GM19328 (cell line): ENCODE results near the gene RAG1.
A peak's percentile ranks its signal among the peaks of the same experiment; 100 is the strongest.

Experiments used
- ATAC-seq: cut with Tn5 transposase; IDR thresholded peaks from one replicate; pipeline ENCODE4 v1.9.1; 2021; ENCODE audit warnings: mild to moderate bottlenecking, moderate library complexity; ENCODE audit not compliant: unreplicated experiment

The RAG1 gene

DNA sequence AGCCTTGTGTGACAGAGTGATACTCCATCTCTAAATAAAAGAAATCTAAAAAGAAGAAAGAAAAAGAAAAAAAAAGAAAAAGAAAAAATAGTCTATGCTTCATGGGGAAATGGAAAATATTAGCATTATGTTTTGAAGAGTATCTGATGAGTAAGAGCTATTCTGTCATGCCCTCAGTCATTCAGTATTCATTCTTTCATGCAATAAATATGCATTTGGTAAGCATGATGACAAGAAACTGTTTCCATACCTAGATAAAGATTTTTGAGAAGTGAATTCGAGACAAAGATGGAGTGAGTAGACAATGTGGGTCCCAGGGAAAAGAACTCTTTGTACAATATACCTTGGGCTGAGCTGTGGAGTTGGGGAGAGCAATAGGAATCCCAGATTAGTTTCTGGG, 20.3 kb downstream of the RAG1 start:
- no peak for ATAC-seq

DNA sequence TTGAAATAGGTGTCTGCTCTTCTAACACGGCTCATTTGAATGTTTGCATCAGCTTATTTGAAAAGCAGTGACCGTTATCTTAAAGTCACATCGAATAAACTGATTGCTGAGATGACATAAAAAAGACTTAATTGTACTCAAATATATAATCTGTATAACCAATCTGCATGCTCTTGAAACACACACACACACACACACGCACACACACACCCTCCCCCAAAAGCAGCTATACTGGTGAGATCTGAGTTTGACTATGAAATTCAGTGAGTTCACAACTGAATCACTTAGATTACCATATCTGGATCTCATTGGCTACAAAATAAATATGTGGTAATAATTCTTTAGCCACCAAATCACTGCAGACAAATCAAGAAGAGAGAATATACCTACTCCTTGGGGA, 22.7 kb downstream of the RAG1 start:
- ATAC-seq, result no peak

DNA sequence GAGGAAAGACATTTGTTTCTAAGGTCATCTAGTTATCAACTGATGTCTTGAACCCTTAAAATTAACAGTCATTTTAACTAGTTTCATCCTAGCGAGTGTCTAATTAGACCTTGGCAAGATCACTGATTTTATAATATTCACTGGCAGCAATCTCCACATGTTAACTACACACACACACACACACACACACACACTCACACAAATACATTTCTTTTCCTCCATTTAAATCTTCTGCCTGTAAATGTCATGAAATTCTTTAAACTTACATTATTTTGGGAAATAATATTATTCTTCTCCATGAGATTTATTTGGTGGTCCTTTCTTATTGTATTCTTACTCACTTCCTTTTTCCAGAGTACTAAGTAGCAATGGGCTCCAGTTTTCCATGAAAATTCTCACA, 23.6 kb downstream of the RAG1 start:
- ATAC-seq, result no peak

DNA sequence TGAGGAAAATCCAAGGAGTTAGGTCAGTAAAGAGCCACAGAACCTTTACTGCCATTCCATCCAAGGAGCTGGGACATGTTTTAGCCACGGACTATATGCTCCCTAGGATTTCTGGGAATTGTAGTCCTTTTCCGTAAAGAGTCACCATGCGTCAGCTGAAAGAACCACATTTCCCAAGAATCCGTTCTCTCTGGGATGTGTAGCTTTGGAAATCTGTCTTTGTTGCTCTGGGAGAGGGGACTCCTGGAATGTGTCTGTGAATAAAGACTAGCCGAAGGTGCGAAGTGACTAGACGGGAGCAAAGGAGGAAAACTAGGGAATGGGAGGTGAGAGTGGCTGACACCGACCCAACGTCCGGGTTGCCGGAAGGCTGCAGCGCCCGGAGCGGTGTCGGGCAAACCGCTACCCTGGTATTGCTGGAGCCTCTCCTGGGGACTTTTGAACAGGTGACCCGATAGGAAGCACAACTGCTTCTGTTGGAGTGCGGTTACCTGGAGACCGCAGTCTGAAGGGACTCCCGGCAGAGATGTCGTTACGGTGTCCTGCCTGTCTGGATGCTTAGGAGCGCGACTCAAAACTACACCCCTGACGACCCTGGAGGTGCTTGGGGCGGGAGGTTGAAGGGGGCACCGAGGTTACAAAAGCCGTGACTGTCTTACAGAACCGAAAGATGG, 26.6 kb downstream of the RAG1 start, which contains the start of gene IFTAP:
Gene IFTAP, plus strand, starts transcription at position 187 of the 674 bp plus-strand sequence. CDS start 15,602 bp downstream, outside the sequence.
- no peak for ATAC-seq

DNA sequence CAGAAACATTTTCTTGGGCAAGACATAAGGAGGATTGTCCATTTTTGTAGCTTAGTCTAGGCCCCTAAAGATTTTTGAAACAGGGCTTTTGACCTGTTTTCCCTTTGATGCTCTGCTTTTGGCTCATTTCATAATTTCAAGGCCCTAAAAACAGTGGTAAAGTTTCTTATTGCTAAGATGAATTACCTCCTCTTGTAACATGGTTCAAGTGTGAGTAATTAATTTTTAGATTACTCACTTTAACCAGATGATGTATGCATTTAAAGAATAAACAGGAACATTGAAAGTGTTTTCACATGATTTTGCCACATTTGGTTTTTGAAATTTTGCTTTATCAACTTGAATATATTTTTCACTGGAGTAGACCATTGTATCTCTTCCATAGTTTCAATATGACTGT, 29.1 kb downstream of the RAG1 start:
- no peak for ATAC-seq

DNA sequence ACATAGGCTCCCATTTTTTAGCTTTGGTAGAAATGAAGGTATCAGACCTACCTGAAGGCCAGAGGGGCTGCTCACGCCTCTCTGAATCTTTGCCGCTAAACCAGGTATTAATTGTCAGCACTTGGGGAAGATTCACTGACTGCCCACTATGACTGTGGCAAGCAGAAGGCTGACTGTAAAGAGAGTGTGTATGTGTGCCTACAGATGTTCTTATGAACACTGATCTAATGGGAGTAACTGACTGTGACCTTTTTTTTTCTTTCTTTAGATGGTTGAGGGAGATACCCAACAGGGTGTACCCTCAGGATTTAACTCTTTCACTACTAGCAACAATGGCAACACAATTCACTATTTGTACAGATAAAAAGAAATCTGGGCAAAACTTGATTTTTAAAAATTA, 30.2 kb downstream of the RAG1 start, which contains the start of gene RAG2:
Gene RAG2, minus strand, starts transcription at position 186 of the 400 bp plus-strand sequence. CDS start 4,068 bp downstream, outside the sequence.
- ATAC-seq, result no peak

DNA sequence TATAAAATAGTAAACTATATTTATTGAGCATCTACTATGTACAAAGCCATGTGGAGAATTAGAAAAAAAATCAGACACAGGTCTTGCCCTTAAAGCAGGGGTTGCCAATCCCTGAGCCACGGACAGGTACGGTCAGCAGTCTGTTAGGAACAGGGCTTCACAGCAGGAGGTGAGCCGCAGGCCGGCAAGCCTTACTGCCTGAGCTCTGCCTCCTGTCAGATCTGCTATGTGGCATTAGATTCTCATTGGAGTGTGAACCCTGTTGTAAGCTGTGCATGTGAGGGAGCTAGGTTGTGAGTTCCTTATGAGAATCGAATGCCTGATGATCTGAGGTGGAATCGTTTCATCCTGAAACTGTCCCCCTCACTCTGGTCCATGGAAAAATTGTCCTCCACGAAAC, 32.4 kb downstream of the RAG1 start:
- ATAC-seq, result no peak

DNA sequence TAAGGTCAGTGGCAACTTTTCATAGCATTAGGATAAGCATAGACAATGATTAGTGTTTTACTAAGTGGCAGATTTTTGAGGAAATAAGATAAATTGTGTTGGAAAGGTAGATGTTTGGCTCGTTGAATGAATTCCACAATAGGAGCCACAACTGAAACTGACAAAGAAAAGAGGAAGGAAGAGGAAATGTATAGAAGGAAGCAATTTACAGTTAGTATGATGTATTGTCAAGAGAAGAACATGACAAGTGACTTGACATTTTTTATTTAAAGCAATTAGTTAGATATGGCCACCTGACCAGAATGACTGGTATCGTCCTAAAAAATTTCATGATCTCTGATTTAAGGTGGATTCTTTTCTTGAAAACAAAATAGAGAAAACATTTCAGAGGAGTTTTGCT, 33.3 kb downstream of the RAG1 start:
- ATAC-seq, result no peak

DNA sequence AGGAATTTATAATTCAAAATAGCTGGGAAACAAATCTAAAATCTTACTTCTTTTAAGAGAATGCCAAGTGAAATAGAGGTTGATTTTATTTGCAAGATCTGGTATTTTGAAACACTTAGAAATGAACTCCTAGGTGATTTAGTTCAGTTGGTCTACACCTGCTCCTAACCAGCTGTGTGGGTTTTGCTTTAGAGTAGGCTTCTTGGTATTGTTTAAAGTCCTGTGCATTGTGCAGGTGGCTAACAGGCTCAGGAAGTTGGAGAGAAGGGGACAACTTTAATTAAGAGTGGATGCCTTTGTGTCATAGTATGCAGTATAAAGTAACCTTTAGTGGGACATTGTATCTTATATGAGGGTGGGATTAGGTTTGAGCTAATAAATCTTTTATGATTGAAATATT, 34.3 kb downstream of the RAG1 start:
- ATAC-seq, result no peak

DNA sequence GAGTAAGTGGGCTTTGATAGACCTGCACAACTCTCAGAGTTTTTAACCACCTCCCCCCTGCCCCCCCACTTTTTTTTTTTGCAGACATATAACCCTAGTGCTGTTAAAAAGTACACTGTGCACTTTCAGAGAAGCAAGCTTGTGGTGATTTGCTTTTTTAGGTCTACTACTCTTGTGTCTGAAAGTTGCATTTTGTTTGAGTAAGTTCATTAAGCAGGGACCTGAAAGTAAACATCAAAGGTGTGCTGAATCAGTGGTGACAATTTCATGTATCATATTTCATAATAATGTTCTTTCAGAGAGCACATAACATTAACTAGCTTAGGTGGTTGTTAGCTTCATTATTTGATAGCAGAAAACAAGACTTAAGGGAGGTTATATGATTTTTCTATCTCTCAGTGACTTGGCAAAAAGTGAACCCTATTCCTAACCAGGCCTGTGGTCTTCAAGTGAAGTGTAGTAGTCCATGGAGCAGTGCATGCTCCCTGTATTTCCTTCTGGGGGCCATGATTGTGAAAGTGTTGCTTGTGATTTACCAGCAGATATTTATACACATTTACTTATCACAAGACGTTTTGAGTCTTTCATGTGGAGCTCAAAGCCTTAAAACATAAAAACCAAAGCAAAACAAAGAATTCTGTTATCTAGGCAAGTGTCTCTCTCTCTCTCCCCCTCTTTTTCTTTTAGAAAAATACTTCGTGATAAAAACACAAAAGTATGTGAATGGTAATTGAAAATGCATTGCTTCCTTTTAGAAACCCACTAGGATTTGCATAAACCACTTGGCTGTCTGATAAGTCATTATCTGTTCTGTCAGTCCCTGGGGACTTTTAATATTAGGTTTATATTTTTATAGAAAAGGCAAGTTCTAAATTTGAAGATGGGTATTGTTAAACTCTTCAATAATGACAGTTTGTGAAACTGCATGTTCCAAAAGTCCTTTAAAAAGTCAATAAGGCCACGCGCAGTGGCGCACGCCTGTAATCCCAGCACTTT, 37.7 kb downstream of the RAG1 start:
- peak; percentile 68 for ATAC-seq

DNA sequence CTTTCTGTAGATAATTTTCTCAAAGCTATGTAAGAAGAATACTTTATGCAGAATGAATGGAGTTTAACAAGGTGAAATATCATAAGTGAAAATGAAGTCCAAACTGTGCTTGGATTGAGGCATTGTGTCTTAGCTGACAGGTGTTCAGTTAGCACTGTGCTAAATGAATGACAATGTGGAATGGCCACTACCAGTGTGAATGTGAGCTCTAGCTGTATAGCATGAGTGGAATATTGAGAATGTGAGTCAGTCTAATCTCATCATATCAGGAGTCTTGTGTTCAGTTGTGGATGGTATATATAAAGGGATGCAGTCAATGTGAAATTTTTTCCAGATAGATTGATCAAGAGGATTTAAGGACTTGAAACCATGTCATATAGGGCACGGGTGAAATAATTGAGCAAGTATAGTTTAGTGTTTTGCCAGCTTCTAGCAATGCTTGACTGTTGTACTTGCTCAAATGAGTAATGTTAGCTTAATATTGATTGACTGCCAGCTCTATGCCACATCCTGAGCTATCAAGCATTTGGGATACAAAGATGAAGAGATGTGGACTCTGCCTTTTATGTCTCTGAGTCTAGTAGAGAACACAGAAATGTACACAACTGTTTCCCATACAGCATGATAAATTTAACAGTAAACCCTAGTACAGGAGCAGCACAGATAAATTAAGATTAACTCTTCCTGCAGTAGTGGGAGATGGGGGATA, 40.8 kb downstream of the RAG1 start:
- no peak for ATAC-seq

DNA sequence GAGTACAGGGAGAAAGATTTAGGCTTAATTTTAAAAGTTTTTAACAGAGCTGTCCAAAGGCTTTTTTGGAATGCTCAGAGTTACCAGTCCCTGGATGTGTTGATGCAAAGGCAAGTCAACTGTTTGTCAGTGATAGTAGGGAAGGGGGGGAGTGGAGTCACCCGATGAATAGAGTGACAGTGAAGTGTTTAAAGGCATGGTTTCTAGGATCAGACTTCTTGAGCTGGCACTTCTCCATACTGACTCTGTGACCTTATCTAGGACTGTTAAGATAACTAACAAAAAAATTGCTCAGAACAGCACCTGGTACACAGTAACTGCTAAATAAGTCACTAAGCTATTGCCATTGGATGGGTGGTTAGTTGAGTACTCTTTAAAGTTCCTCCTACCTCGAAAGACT, 41.6 kb downstream of the RAG1 start:
- no peak for ATAC-seq

DNA sequence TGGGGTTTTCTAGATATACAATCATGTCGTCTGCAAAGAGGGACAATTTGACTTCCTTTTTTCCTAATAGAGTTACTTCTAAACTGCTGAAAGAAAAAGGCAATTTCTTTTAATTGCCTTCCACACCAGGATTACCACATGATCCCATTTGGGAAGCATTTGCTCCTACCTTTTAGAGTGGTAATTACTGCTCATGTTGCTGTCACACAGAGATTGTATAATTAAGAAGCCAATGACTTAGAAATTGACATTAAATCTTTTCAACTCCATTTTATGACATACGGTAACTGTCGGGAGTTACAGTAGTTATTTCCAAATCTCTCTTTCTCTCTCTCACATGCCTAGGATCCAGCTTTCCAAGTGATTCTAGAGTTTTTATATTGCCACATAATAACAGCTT, 48.0 kb downstream of the RAG1 start:
- no peak for ATAC-seq

DNA sequence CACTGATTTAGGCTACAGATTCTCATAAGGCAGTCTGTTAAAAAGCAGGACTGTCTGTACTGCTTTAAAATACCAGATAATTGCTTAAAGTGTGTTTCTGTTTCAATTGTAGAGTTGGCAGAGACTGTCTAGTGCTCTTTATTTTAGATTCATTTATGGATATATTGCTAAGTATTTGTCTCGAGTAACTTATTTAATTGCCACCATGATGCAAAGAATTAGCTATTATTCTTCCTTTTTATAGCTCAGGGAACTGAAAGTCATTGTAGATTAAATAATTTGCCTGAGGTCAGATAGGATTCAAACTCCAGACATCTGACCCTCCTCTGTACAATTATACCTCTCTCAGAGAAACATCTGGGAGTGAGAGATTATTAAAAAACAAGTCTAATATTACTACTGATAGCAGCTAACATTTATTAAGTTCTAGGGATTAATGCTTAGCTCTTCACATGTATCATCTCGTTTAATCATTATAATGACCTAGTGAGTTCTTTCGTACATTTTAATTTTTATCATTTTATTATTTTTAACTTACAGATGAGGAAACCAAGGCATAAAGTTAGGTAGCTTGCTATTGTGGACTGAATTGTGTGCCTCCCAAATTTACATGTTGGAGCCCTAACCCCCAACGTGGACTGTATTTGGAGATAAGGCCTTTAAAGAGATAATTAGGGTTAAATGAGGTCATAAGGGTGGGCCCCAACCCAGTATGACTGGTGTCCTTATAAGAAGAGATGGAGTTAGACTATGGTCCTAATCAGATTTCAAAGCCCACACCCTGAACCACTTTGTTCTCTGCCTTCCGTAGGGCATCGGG, 49.9 kb downstream of the RAG1 start:
- no peak for ATAC-seq

DNA sequence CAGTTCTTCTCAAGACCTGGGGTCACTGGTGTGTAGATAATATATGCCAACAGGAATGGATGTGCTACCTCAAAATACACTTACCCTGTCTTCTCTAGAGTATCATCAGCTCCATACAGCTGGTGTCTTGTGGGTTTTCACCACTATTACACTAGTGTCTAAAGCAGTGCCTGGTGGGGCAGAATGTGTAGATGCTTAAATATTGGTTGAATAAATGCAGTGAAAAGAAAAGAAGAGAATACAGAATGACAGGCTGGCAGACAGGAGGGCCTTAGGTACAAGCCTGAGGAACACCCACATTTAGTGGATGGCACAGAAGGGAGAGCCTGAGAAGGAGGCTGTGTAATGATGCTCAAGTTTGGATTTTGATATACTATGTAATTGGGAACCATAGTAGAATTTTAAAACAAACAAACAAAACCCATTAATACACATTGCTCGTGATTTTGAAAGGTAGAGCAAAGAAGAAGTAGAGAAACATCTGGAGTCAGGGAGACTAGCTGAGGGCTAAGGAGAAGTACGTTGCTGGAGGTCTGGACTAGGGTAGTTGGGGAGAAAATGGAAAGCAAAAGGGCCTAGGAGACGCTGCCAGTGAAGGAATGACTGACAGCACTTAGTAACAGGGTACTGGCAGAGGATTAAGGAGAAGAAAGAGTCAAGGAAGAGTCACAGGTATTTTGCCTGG, 50.7 kb downstream of the RAG1 start:
- no peak for ATAC-seq

DNA sequence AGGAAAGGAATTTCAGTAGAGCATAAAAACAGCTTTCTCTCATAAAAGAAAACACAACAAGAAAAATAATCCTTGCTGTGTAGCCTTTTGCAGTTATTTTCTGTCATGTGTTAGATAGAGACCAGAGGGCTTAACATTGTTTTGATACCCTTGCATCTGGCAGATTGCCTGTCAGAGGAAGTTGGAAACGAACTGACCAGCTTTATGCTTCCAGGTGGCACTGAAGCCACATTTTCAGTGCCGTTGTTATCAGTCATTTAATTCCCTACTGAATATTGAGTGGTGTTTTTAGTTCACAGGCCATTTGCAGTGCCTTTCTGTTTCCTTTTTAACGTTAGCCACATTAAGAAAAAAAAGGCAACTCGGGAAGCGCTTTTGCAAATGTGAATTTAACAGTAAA, 51.7 kb downstream of the RAG1 start:
- ATAC-seq, result no peak

DNA sequence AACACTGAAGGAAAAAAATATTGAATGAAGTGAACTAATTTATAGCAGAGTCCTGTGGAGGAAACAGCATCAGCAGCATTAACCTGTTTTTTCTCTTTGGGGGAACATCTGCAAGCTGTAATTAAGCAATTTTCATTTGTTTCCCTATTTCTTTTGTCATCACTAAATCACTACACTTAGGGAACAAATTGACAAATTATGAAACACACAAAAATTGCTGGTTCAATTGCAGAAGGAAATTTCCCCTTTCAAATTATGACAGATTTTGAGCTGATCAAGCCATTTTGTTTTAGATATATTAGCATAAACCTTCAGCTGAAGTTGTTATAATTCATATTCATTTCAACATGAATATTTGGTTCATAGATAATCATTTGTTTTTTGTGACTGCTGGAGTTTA, 52.4 kb downstream of the RAG1 start:
- no peak for ATAC-seq

DNA sequence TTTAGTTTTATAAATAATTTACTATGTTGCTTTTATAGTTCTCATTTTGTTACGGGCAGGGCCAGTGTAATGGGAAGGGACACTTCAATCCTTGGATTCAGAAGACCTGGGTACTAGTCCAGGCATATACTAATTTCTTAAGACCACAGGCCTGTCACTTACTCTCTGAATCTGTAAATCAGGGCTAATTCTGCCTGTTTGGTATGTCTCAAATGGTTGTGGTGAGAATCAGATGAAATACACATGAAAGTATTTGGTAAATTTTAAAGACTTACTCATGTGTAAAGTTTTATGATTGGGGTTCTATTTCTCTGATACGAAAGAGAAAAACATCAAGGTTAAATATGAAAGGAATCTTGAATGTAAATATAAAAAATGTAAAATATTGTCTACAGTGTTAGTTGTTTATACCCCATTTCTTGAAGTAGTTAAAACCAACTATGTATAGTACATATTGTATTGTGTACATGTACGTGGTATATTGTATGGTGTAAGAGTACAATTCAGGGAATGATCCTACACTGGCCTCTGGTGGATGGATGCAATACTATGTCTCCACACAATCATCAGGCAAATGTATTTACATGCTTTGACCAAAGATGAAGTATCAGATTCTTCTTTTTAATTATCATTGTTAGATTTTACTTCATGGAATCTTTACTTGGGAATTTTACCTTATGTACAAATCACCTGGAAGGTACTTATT, 54.8 kb downstream of the RAG1 start:
- ATAC-seq, result peak; percentile 55

DNA sequence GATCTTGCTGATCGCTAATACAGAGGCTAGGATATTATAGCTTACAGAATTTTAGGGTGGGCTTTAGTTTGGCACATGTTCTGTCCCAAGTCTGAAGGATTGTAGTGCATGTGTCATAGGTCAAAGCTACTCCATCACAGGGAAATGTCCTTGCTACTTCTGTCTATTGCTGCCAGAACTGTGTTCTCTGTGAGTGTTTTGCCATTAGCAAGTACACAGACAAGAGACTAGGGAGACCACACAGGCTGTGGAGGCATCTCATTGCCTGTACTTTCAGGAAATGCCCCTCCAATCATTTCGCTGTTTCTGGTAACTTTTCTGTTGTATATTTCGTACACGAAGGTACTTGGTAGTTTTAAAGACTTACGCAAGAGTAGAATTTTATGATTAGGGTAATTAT, 55.7 kb downstream of the RAG1 start:
- no peak for ATAC-seq
